ENCODE results near the gene RCAN3. TPM values are rescaled to one million over a fixed set of nuclear protein-coding genes. Genes with fewer than 3 reads are reported as not detected.
"Not testable (repeated sequence)": the region's sequence is repeated elsewhere in the genome, so short reads cannot be mapped to it uniquely, and the experiment has no call there.

The RCAN3 gene
- total and polyA plus RNA-seq, 7 donors: 3.0 to 19.1 (median 6.4) TPM

GRCh38 chr1:24505816-24506215, 3.2 kb downstream of the RCAN3 start:
- Histone ChIP-seq H3K27ac (no peak overlapping the region), H3K36me3 (no peaks in the 10 kb centered on the region), H3K9me3 (no peaks in the 10 kb centered on the region), H3K27me3 (no peaks in the 10 kb centered on the region), H3K4me1 (peaks cover 0 to 12% (median 6%) of the 10 kb centered on the region in 4 donors), H3K4me3 (no peak overlapping the region)
- TF ChIP-seq POLR2A (IDR thresholded peaks at IDR 0.05) (no peak), POLR2AphosphoS5 (IDR thresholded peaks at IDR 0.05) (no peak), CTCF (IDR thresholded peaks at IDR 0.05) (no peak), EP300 (IDR thresholded peaks at IDR 0.05) (no peak)
- intact Hi-C loops (cut with DNase I): no loop called here
- 88 to 92% methylated on average over 4 of the region's 4 CpGs for WGBS, 2 donors
- no peak for DNase-seq

- no peaks in the 10 kb centered on the region for H3K36me3 ChIP-seq
- H3K4me1 ChIP-seq: peaks cover 0 to 11% (median 5%) of the 10 kb centered on the region in 4 donors
- WGBS, 2 donors: 64 to 84% methylated on average over 5 of the region's 5 CpGs
- H3K4me3 ChIP-seq: no peak overlapping the region
- intact Hi-C loops (cut with DNase I): no loop called here
- no peaks in the 10 kb centered on the region for H3K27me3 ChIP-seq
- no peaks in the 10 kb centered on the region for H3K9me3 ChIP-seq
- H3K27ac ChIP-seq: no peak overlapping the region
- TF ChIP-seq POLR2AphosphoS5 (IDR thresholded peaks at IDR 0.05) (no peak), POLR2A (IDR thresholded peaks at IDR 0.05) (no peak), EP300 (IDR thresholded peaks at IDR 0.05) (no peak), CTCF (IDR thresholded peaks at IDR 0.05) (no peak)
- DNase-seq: no peak
These were observed 4.2 kb downstream of the RCAN3 start for GRCh38 chr1:24506691-24507381.

GRCh38 chr1:24507405-24507804, 4.8 kb downstream of the RCAN3 start:
- Histone ChIP-seq H3K4me1 (peaks cover 0 to 8% (median 4%) of the 10 kb centered on the region in 4 donors), H3K27me3 (no peaks in the 10 kb centered on the region), H3K4me3 (no peak overlapping the region), H3K36me3 (no peaks in the 10 kb centered on the region), H3K27ac (no peak overlapping the region), H3K9me3 (no peaks in the 10 kb centered on the region)
- no peak for DNase-seq
- 86 to 93% methylated on average over 5 of the region's 5 CpGs for whole genome bisulfite sequencing, 2 donors
- TF ChIP-seq EP300 (IDR thresholded peaks at IDR 0.05): no peak
- no peak for TF ChIP-seq POLR2A (IDR thresholded peaks at IDR 0.05)
- no peak for TF ChIP-seq POLR2AphosphoS5 (IDR thresholded peaks at IDR 0.05)
- intact Hi-C loops (cut with DNase I): no loop called here

GRCh38 chr1:24508911-24509310, 6.3 kb downstream of the RCAN3 start:
- Histone ChIP-seq H3K4me1 (no peaks in the 10 kb centered on the region), H3K9me3 (no peaks in the 10 kb centered on the region), H3K4me3 (no peak overlapping the region), H3K36me3 (no peaks in the 10 kb centered on the region), H3K27ac (no peak overlapping the region), H3K27me3 (no peaks in the 10 kb centered on the region)
- DNase-seq: no peak
- intact Hi-C loops (cut with DNase I): no loop called here
- 97% methylated on average over 5 of the region's 5 CpGs for WGBS, 2 donors
- no peak for TF ChIP-seq CTCF (IDR thresholded peaks at IDR 0.05)
- no peak for TF ChIP-seq POLR2AphosphoS5 (IDR thresholded peaks at IDR 0.05)
- TF ChIP-seq POLR2A (IDR thresholded peaks at IDR 0.05): no peak
- TF ChIP-seq EP300 (IDR thresholded peaks at IDR 0.05): no peak

GRCh38 chr1:24513706-24514105, 11.1 kb downstream of the RCAN3 start:
- WGBS, 2 donors: 65% methylated on average over 2 of the region's 2 CpGs
- TF ChIP-seq POLR2AphosphoS5 (IDR thresholded peaks at IDR 0.05): no peak
- intact Hi-C loops (cut with DNase I): no loop called here
- DNase-seq: no peak
- no peak overlapping the region for H3K27ac ChIP-seq
- H3K4me1 ChIP-seq: peaks cover 0 to 5% (median 0%) of the 10 kb centered on the region in 4 donors
- H3K9me3 ChIP-seq: no peaks in the 10 kb centered on the region
- H3K36me3 ChIP-seq: no peaks in the 10 kb centered on the region
- no peaks in the 10 kb centered on the region for H3K27me3 ChIP-seq
- H3K4me3 ChIP-seq: no peak overlapping the region

GRCh38 chr1:24514946-24515345, 12.3 kb downstream of the RCAN3 start:
- intact Hi-C loops (cut with DNase I): no loop called here
- peaks cover 0 to 5% (median 0%) of the 10 kb centered on the region in 4 donors for H3K4me1 ChIP-seq
- no peaks in the 10 kb centered on the region for H3K27me3 ChIP-seq
- DNase-seq: no peak
- H3K27ac ChIP-seq: peak overlapping the region in 1 of 4 donors; percentile 54
- H3K4me3 ChIP-seq: no peak overlapping the region
- WGBS, 2 donors: 95% methylated on average over 5 of the region's 5 CpGs
- TF ChIP-seq CTCF (IDR thresholded peaks at IDR 0.05) (no peak), POLR2AphosphoS5 (IDR thresholded peaks at IDR 0.05) (no peak), POLR2A (IDR thresholded peaks at IDR 0.05) (no peak), EP300 (IDR thresholded peaks at IDR 0.05) (no peak)
- no peaks in the 10 kb centered on the region for H3K36me3 ChIP-seq
- no peaks in the 10 kb centered on the region for H3K9me3 ChIP-seq

GRCh38 chr1:24515671-24516209, 13.1 kb downstream of the RCAN3 start:
- peak overlapping the region in 2 of 4 donors; percentile 45 to 54 for H3K27ac ChIP-seq
- H3K27me3 ChIP-seq; intact Hi-C loops (cut with DNase I); H3K9me3 ChIP-seq; H3K36me3 ChIP-seq; H3K4me1 ChIP-seq; H3K4me3 ChIP-seq: not testable (repeated sequence)
- 89 to 95% methylated on average over 14 of the region's 14 CpGs for WGBS, 2 donors
- DNase-seq: peak; percentile 66

Data from sigmoid colon (tissue), 7 donors.